Measurements from ENCODE around the gene ZNF367.
"Not testable (repeated sequence)": the region's sequence is repeated elsewhere in the genome, so short reads cannot be mapped to it uniquely, and the experiment has no call there.

Gene ZNF367

GRCh38 chr9:96360976-96361375 is 57.2 kb downstream of the ZNF367 start:
- no peak for ATAC-seq
- TF ChIP-seq ZNF8 (CRISPR knock-in tag; IDR thresholded peaks at IDR 0.05) (no peak), TOX (CRISPR knock-in tag; IDR thresholded peaks at IDR 0.05; ENCODE audit: borderline replicate concordance) (no peak), ZFP3 (CRISPR knock-in tag; IDR thresholded peaks at IDR 0.05) (no peak), ARNTL (CRISPR knock-in tag; IDR thresholded peaks at IDR 0.05; ENCODE audit: borderline replicate concordance, low read depth) (no peak), BACH2 (CRISPR knock-in tag; IDR thresholded peaks at IDR 0.05; ENCODE audit: borderline replicate concordance) (no peak), CSRNP3 (CRISPR knock-in tag; IDR thresholded peaks at IDR 0.05) (no peak)

DNA sequence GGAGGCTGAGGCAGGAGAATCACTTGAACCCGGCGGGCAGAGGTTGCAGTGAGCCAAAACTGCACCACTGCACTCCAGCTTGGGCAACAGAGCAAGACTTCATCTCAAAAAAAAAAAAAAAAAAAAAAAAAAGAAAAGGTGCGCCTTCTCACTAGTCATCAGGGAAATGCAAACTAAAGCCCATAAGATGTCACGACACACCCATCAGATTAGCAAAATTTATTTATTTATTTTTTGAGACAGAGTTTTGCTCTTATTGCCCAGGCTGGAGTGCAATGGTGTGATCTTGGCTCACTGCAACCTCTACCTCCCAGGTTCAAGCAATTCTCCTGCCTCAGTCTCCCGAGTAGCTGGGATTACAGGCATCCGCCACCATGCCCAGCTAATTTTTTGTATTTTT is 57.6 kb downstream of the ZNF367 start:
- not testable (repeated sequence) for ATAC-seq

- no peak for ATAC-seq
- TF ChIP-seq, protein P1, sequence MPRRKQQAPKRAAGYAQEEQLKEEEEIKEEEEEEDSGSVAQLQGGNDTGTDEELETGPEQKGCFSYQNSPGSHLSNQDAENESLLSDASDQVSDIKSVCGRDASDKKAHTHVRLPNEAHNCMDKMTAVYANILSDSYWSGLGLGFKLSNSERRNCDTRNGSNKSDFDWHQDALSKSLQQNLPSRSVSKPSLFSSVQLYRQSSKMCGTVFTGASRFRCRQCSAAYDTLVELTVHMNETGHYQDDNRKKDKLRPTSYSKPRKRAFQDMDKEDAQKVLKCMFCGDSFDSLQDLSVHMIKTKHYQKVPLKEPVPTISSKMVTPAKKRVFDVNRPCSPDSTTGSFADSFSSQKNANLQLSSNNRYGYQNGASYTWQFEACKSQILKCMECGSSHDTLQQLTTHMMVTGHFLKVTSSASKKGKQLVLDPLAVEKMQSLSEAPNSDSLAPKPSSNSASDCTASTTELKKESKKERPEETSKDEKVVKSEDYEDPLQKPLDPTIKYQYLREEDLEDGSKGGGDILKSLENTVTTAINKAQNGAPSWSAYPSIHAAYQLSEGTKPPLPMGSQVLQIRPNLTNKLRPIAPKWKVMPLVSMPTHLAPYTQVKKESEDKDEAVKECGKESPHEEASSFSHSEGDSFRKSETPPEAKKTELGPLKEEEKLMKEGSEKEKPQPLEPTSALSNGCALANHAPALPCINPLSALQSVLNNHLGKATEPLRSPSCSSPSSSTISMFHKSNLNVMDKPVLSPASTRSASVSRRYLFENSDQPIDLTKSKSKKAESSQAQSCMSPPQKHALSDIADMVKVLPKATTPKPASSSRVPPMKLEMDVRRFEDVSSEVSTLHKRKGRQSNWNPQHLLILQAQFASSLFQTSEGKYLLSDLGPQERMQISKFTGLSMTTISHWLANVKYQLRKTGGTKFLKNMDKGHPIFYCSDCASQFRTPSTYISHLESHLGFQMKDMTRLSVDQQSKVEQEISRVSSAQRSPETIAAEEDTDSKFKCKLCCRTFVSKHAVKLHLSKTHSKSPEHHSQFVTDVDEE (CRISPR knock-in tag; IDR thresholded peaks at IDR 0.05) = no peak
- TF ChIP-seq RARB (CRISPR knock-in tag; IDR thresholded peaks at IDR 0.05) (no peak), PPARA (CRISPR knock-in tag; IDR thresholded peaks at IDR 0.05; ENCODE audit: borderline replicate concordance) (no peak), TCF4 (CRISPR knock-in tag; IDR thresholded peaks at IDR 0.05; ENCODE audit: borderline replicate concordance) (no peak), ZNF8 (CRISPR knock-in tag; IDR thresholded peaks at IDR 0.05) (no peak), ZFP3 (CRISPR knock-in tag; IDR thresholded peaks at IDR 0.05) (no peak), CSRNP3 (CRISPR knock-in tag; IDR thresholded peaks at IDR 0.05) (no peak), ZC3H10 (CRISPR knock-in tag; IDR thresholded peaks at IDR 0.05) (no peak), CSDC2 (CRISPR knock-in tag; IDR thresholded peaks at IDR 0.05) (no peak)
These were observed 67.3 kb downstream of the ZNF367 start for GRCh38 chr9:96350866-96351265.

DNA sequence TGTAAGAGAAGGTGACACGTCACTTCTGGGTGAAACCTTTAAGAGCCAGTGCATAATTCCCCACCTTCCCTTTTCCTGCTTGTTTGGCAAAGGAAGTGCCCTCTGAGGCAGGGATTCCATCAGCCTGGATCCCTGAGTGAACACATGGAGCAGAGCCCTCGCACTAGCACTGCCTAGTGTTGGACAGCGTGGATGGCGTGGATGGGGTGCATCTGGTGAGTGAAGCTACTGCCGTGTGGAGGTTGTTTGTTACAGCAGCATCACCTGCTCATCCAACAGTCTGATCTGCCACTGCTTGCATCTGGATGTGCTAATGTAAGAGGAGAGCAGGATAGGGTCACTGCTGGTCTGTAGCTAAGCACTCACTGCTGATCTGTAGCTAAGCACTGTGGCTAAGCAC is 69.9 kb downstream of the ZNF367 start:
- ATAC-seq = no peak
- no peak for TF ChIP-seq ESRRG (CRISPR knock-in tag; IDR thresholded peaks at IDR 0.05)
- no peak for TF ChIP-seq ZNF8 (CRISPR knock-in tag; IDR thresholded peaks at IDR 0.05)
- TF ChIP-seq POU6F1 (CRISPR knock-in tag; IDR thresholded peaks at IDR 0.05; ENCODE audit: borderline replicate concordance, low read depth) = no peak
- no peak for TF ChIP-seq ZFP3 (CRISPR knock-in tag; IDR thresholded peaks at IDR 0.05)
- TF ChIP-seq CSDC2 (CRISPR knock-in tag; IDR thresholded peaks at IDR 0.05) = no peak
- no peak for TF ChIP-seq BACH2 (CRISPR knock-in tag; IDR thresholded peaks at IDR 0.05; ENCODE audit: borderline replicate concordance)
- TF ChIP-seq SNAI2 (CRISPR knock-in tag; IDR thresholded peaks at IDR 0.05) = no peak
- no peak for TF ChIP-seq TCF4 (CRISPR knock-in tag; IDR thresholded peaks at IDR 0.05; ENCODE audit: borderline replicate concordance)
- no peak for TF ChIP-seq ARNTL (CRISPR knock-in tag; IDR thresholded peaks at IDR 0.05; ENCODE audit: borderline replicate concordance, low read depth)
- TF ChIP-seq CSRNP3 (CRISPR knock-in tag; IDR thresholded peaks at IDR 0.05) = no peak
- TF ChIP-seq ZFP30 (CRISPR knock-in tag; IDR thresholded peaks at IDR 0.05) = no peak
- TF ChIP-seq, protein P2, sequence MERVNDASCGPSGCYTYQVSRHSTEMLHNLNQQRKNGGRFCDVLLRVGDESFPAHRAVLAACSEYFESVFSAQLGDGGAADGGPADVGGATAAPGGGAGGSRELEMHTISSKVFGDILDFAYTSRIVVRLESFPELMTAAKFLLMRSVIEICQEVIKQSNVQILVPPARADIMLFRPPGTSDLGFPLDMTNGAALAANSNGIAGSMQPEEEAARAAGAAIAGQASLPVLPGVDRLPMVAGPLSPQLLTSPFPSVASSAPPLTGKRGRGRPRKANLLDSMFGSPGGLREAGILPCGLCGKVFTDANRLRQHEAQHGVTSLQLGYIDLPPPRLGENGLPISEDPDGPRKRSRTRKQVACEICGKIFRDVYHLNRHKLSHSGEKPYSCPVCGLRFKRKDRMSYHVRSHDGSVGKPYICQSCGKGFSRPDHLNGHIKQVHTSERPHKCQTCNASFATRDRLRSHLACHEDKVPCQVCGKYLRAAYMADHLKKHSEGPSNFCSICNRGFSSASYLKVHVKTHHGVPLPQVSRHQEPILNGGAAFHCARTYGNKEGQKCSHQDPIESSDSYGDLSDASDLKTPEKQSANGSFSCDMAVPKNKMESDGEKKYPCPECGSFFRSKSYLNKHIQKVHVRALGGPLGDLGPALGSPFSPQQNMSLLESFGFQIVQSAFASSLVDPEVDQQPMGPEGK (CRISPR knock-in tag; IDR thresholded peaks at IDR 0.05; ENCODE audit: borderline replicate concordance) = no peak
- TF ChIP-seq ZC3H10 (CRISPR knock-in tag; IDR thresholded peaks at IDR 0.05) = no peak
- no peak for TF ChIP-seq ZNF565 (CRISPR knock-in tag; conservative IDR thresholded peaks at IDR 0.05; ENCODE audit: low read depth)
- TF ChIP-seq PPARA (CRISPR knock-in tag; IDR thresholded peaks at IDR 0.05; ENCODE audit: borderline replicate concordance) = no peak
- TF ChIP-seq TOX (CRISPR knock-in tag; IDR thresholded peaks at IDR 0.05; ENCODE audit: borderline replicate concordance) = no peak
- no peak for TF ChIP-seq ZNF70 (CRISPR knock-in tag; IDR thresholded peaks at IDR 0.05)

Measured in SK-N-SH treated with all-trans-retinoic acid at 6 μM for 48 hours (cell line).